ENCODE measurements around the gene GPR108.

DNA sequence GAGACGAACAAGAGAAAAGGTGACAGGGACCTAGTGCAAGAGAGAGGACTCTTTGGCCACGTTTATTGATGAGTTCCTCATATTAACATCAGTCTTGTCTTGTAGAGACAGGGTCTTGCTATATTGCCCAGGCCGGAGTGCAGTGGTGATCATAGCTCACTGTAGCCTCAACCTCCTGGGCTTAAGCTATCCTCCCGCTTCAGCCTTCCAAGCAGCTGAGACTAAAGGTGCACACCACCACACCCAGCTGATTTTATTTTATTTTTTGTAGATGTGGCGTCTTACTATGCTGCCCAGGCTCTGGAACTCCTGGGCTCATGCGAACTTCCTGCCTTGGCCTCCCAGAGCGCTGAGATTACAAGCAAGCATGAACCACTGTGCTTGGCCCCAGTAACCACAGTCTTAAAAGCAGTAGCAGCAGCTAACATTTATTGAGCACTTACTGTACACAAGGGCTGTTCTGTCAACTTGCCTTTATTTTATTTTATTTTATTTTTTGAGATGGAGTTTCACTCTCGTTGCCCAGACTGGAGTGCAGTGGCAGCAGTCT is 30.9 kb upstream of the GPR108 start:
- no peak for TF ChIP-seq ZC3H10 (CRISPR knock-in tag; IDR thresholded peaks at IDR 0.05)
- no peak for TF ChIP-seq ISL1 (CRISPR knock-in tag; IDR thresholded peaks at IDR 0.05)
- TF ChIP-seq, protein P1, sequence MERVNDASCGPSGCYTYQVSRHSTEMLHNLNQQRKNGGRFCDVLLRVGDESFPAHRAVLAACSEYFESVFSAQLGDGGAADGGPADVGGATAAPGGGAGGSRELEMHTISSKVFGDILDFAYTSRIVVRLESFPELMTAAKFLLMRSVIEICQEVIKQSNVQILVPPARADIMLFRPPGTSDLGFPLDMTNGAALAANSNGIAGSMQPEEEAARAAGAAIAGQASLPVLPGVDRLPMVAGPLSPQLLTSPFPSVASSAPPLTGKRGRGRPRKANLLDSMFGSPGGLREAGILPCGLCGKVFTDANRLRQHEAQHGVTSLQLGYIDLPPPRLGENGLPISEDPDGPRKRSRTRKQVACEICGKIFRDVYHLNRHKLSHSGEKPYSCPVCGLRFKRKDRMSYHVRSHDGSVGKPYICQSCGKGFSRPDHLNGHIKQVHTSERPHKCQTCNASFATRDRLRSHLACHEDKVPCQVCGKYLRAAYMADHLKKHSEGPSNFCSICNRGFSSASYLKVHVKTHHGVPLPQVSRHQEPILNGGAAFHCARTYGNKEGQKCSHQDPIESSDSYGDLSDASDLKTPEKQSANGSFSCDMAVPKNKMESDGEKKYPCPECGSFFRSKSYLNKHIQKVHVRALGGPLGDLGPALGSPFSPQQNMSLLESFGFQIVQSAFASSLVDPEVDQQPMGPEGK (CRISPR knock-in tag; IDR thresholded peaks at IDR 0.05; ENCODE audit: borderline replicate concordance): no peak

Measured in SK-N-SH treated with all-trans-retinoic acid at 6 μM for 48 hours (cell line).